CD4-positive, alpha-beta T cell (primary cell): ENCODE results near the gene VRK2. TPM values are rescaled to one million over a fixed set of nuclear protein-coding genes. Genes with fewer than 3 reads are reported as not detected.
"Not testable (repeated sequence)": the region's sequence is repeated elsewhere in the genome, so short reads cannot be mapped to it uniquely, and the experiment has no call there.

ENCODE experiments used
- ATAC-seq: fragments of 200-7000 bp; cut with Tn5 transposase; one replicate; pipeline ENCODE4 v1.10.0; 2022; ENCODE audit warnings: mild to moderate bottlenecking; ENCODE audit not compliant: poor library complexity
- CTCF ChIA-PET: fragments of 350-600 bp; sonication (Branson Sonifier 250); formaldehyde crosslinking; loops from one replicate; lab custom pipeline; 2021; ENCODE audit warnings: antibody characterized with exemption, inconsistent platforms; lab: Charles Lee
- POLR2A ChIA-PET: fragments of 350-600 bp; sonication (Branson Sonifier 250); formaldehyde crosslinking; loops from one replicate; lab custom pipeline; 2021; ENCODE audit warnings: antibody characterized with exemption, inconsistent platforms; lab: Charles Lee
- DNase-seq, 14 experiments: peaks; one replicate each; pipeline ENCODE4 v3.0.0-alpha.2; 2013 to 2020; ENCODE audit warnings: mixed read lengths in 2 of 14
- H3K27ac ChIP-seq, 2 donors: one replicate each; pipeline versions ENCODE4 v1.5.1 to v1.7.0; 2013; ENCODE audit warnings: low read length in 2 of 2, low read depth in 1 of 2, mild to moderate bottlenecking in 1 of 2
- H3K27me3 ChIP-seq, 2 experiments: 1 replicate in 1 of 2; 2 replicates in 1 of 2; pipeline versions ENCODE4 v1.6.1 to v1.7.0; 2013; ENCODE audit warnings: low read length in 2 of 2, control low read depth in 1 of 2, mild to moderate bottlenecking in 1 of 2, moderate library complexity in 1 of 2; ENCODE audit not compliant: insufficient read depth in 2 of 2, control insufficient read depth in 1 of 2
- H3K36me3 ChIP-seq: one replicate; pipeline ENCODE4 v1.6.1; 2013; ENCODE audit warnings: low read length, control low read depth; ENCODE audit not compliant: insufficient read depth
- H3K4me1 ChIP-seq: one replicate; pipeline ENCODE4 v1.6.1; 2013; ENCODE audit warnings: low read length, control low read depth; ENCODE audit not compliant: insufficient read depth
- H3K4me3 ChIP-seq: one replicate; pipeline ENCODE4 v1.5.1; 2013; ENCODE audit warnings: mild to moderate bottlenecking, low read length, moderate library complexity
- H3K9me3 ChIP-seq, 2 experiments: 1 replicate in 1 of 2; 2 replicates in 1 of 2; pipeline versions ENCODE4 v1.6.1 to v1.7.0; 2013; ENCODE audit warnings: low read length in 2 of 2, mild to moderate bottlenecking in 2 of 2, control low read depth in 1 of 2, moderate library complexity in 1 of 2; ENCODE audit not compliant: control insufficient read depth in 1 of 2, insufficient read depth in 1 of 2
- H3K27ac Mint-ChIP-seq: one replicate; pipeline ENCODE4 v1.8.0; 2020; ENCODE audit warnings: mixed read lengths
- H3K27me3 Mint-ChIP-seq: one replicate; pipeline ENCODE4 v1.8.0; 2021; ENCODE audit warnings: mixed read lengths
- H3K36me3 Mint-ChIP-seq: one replicate; pipeline ENCODE4 v1.8.0; 2021; ENCODE audit warnings: low read depth, mixed read lengths
- H3K4me1 Mint-ChIP-seq: one replicate; pipeline ENCODE4 v1.8.0; 2021; ENCODE audit warnings: low read depth, mixed read lengths
- H3K4me3 Mint-ChIP-seq: one replicate; pipeline ENCODE4 v1.8.0; 2020; ENCODE audit warnings: mild to moderate bottlenecking, mixed read lengths
- H3K9me3 Mint-ChIP-seq: one replicate; pipeline ENCODE4 v1.8.0; 2020; ENCODE audit warnings: mixed read lengths
- intact Hi-C, 2 experiments: fragments of 100-400 bp; cut with DNase I in 1 of 2; cut with micrococcal nuclease in 1 of 2; formaldehyde crosslinking; loops; one replicate each; pipeline versions ENCODE4 v1.15.1 to v1.9.0; 2023 to 2025; cut with DNase I, micrococcal nuclease
- total RNA-seq, 174 experiments: library from RNA in 2 of 174; stranded (reverse) in 2 of 174; gene quantifications; one replicate each; pipeline ENCODE4 v1.2.3 and lab custom pipeline; 2021 to 2026
- TF ChIP-seq, protein P1 (sequence below): fragments of 200-600 bp; IDR thresholded peaks from one replicate; pipeline ENCODE4 v1.8.0; 2022; ENCODE audit warnings: antibody characterized with exemption, mild to moderate bottlenecking

VRK2 gene
- total RNA-seq, 2 experiments from 2014 or later: 11.1 to 11.5 TPM

DNA sequence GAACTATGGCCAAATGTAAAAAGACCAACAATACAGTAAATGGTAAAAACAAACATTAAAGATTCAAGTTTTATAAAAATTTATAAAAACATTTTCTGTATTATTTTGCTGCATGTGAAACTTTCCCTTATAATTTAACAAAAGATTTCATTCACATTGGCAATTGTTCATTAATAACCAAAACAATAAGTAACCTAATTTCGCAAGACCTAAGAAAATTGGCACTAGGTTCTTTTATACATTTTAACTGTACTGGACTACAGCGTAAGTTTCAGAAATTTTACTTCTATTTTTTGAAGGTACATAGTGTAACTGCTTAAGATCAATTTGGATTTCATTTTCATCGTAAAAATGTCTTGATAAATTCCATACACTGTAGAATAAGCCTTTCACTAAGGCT lies 117.3 kb downstream of the VRK2 start:
- POLR2A ChIA-PET: no interaction called here
- Histone ChIP-seq H3K27ac (no peak overlapping the region), H3K4me1 (no peaks in the 10 kb centered on the region)

DNA sequence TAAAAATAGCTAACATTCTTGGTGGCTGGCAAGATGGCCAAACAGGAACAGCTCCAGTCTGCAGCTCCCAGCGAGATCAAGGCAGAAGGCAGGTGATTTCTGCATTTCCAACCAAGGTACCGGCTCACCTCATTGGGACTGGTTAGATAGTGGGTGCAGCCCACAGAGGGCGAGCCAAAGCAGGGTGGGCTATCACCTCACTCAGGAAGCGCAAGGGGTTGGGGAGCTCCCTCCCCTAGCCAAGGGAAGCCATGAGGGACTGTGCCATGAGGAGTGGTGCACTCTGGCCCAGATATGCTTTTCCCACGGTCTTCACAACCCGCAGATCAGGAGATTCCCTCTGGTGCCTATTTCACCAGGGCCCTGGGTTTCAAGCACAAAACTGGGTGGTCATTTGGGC lies 121.5 kb downstream of the VRK2 start:
- peaks cover 27% of the 10 kb centered on the region for H3K36me3 Mint-ChIP-seq
- peaks cover 0 to 15% of the 10 kb centered on the region in 2 experiments for H3K9me3 ChIP-seq
- H3K27me3 Mint-ChIP-seq, H3K27ac Mint-ChIP-seq, H3K27ac ChIP-seq, ATAC-seq, CTCF ChIA-PET, H3K4me3 Mint-ChIP-seq, H3K4me1 Mint-ChIP-seq, H3K27me3 ChIP-seq, POLR2A ChIA-PET, H3K4me1 ChIP-seq, H3K4me3 ChIP-seq, intact Hi-C loops, H3K36me3 ChIP-seq, DNase-seq: not testable (repeated sequence)
- H3K9me3 Mint-ChIP-seq: peaks cover 13% of the 10 kb centered on the region

More for the DNA sequence above, 117.3 kb downstream of the VRK2 start:
- TF ChIP-seq, protein P1, sequence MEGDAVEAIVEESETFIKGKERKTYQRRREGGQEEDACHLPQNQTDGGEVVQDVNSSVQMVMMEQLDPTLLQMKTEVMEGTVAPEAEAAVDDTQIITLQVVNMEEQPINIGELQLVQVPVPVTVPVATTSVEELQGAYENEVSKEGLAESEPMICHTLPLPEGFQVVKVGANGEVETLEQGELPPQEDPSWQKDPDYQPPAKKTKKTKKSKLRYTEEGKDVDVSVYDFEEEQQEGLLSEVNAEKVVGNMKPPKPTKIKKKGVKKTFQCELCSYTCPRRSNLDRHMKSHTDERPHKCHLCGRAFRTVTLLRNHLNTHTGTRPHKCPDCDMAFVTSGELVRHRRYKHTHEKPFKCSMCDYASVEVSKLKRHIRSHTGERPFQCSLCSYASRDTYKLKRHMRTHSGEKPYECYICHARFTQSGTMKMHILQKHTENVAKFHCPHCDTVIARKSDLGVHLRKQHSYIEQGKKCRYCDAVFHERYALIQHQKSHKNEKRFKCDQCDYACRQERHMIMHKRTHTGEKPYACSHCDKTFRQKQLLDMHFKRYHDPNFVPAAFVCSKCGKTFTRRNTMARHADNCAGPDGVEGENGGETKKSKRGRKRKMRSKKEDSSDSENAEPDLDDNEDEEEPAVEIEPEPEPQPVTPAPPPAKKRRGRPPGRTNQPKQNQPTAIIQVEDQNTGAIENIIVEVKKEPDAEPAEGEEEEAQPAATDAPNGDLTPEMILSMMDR: no peak
- ATAC-seq: no peak
- H3K36me3 Mint-ChIP-seq: peaks cover 35% of the 10 kb centered on the region
- H3K27me3 Mint-ChIP-seq: no peaks in the 10 kb centered on the region
- Histone ChIP-seq H3K9me3 (peaks cover 0 to 6% of the 10 kb centered on the region in 2 experiments), H3K4me3 (no peak overlapping the region), H3K36me3 (peaks cover 15% of the 10 kb centered on the region), H3K27me3 (no peaks in the 10 kb centered on the region)
- H3K27ac Mint-ChIP-seq: no peak overlapping the region
- CTCF ChIA-PET: no interaction called here
- no peak for DNase-seq
- no peaks in the 10 kb centered on the region for H3K4me1 Mint-ChIP-seq
- H3K9me3 Mint-ChIP-seq: no peaks in the 10 kb centered on the region
- no peak overlapping the region for H3K4me3 Mint-ChIP-seq
- intact Hi-C loops: no loop called here

DNA sequence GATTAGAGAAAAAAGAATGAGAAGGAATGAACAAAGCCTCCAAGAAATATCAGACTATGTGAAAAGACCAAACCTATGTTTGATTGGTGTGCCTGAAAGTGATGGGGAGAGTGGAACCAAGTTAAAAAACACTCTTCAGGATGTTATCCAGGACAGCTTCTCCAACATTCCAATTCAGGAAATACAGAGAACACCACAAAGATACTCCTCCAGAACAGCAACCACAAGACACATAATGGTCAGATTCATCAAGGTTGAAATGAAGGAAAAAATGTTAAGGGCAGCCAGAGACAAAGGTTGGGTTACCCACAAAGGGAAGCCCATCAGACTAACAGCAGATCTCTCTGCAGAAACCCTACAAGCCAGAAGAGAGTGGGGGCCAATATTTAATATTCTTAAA lies 123.2 kb downstream of the VRK2 start:
- H3K4me3 ChIP-seq, H3K27me3 ChIP-seq, H3K36me3 ChIP-seq, H3K27me3 Mint-ChIP-seq, H3K4me3 Mint-ChIP-seq, H3K4me1 ChIP-seq, intact Hi-C loops, CTCF ChIA-PET, POLR2A ChIA-PET, ATAC-seq, DNase-seq, H3K27ac ChIP-seq, H3K27ac Mint-ChIP-seq, H3K4me1 Mint-ChIP-seq: not testable (repeated sequence)
- peaks cover 35% of the 10 kb centered on the region for H3K36me3 Mint-ChIP-seq
- peaks cover 13% of the 10 kb centered on the region for H3K9me3 Mint-ChIP-seq
- peaks cover 0 to 15% of the 10 kb centered on the region in 2 experiments for H3K9me3 ChIP-seq

DNA sequence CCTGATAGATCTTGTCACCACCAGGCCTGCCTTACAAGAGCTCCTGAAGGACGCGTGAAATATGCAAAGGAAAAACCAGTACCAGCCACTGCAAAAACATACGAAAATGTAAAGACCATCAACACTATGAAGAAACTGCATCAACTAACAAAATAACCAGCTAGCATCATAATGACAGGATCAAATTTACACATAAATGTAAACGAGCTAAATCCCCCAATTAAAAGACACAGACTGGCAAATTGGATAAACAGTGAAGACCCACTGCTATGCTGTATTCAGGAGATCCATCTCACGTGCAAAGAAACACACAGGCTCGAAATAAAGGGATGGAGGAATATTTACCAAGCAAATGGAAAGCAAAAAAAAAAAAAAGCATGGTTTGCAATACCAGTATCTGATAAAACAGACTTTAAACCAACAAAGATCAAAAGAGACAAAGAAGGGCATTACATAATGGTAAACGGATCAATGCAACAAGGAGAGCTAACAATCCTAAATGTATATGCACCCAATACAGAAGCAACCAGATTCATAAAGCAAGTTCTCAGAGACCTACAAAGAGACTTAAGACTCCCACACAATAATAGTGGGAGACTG lies 123.8 kb downstream of the VRK2 start:
- POLR2A ChIA-PET: not testable (repeated sequence)

DNA sequence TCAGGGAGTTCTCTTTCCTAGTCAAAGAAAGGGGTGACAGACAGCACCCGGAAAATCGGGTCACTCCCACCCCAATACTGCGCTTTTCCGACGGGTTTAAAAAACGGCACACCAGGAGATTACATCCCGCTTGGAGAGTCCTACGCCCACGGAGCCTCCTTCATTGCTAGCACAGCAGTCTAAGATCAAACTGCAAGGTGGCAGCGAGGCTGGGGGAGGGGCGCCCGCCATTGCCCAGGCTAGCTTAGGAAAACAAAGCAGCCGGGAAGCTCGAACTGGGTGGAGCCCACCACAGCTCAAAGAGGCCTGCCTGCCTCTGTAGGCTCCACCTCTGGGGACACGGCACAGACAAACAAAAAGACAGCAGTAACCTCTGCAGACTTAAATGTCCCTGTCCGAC lies 125.2 kb downstream of the VRK2 start:
- DNase-seq, H3K27me3 ChIP-seq, POLR2A ChIA-PET, H3K27me3 Mint-ChIP-seq, H3K4me1 ChIP-seq, H3K36me3 ChIP-seq, H3K27ac ChIP-seq, CTCF ChIA-PET, H3K4me3 Mint-ChIP-seq, H3K4me1 Mint-ChIP-seq, H3K4me3 ChIP-seq, H3K27ac Mint-ChIP-seq, ATAC-seq, intact Hi-C loops: not testable (repeated sequence)
- peaks cover 0 to 15% of the 10 kb centered on the region in 2 experiments for H3K9me3 ChIP-seq
- Mint-ChIP-seq H3K9me3 (peaks cover 13% of the 10 kb centered on the region), H3K36me3 (peaks cover 35% of the 10 kb centered on the region)

More for the DNA sequence above, 123.8 kb downstream of the VRK2 start:
- H3K4me3 Mint-ChIP-seq, intact Hi-C loops, H3K4me1 ChIP-seq, H3K27ac Mint-ChIP-seq, H3K36me3 ChIP-seq, CTCF ChIA-PET, H3K27me3 Mint-ChIP-seq, H3K4me3 ChIP-seq, ATAC-seq, DNase-seq, H3K27ac ChIP-seq, H3K27me3 ChIP-seq, H3K4me1 Mint-ChIP-seq: not testable (repeated sequence)
- H3K9me3 ChIP-seq: peaks cover 0 to 15% of the 10 kb centered on the region in 2 experiments
- Mint-ChIP-seq H3K9me3 (peaks cover 13% of the 10 kb centered on the region), H3K36me3 (peaks cover 35% of the 10 kb centered on the region)

DNA sequence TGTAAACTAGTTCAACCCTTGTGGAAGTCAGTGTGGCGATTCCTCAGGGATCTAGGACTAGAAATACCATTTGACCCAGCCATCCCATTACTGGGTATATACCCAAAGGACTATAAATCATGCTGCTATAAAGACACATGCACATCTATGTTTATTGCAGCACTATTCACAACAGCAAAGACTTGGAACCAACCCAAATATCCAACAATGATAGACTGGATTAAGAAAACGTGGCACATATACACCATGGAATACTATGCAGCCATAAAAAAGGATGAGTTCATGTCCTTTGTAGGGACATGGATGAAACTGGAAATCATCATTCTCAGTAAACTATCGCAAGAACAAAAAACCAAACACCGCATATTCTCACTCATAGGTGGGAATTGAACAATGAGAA lies 130.6 kb downstream of the VRK2 start:
- intact Hi-C loops, H3K9me3 Mint-ChIP-seq, POLR2A ChIA-PET: not testable (repeated sequence)

More for the DNA sequence above, 130.6 kb downstream of the VRK2 start:
- CTCF ChIA-PET, H3K4me3 Mint-ChIP-seq, H3K9me3 ChIP-seq, H3K27ac ChIP-seq, H3K27me3 Mint-ChIP-seq, H3K4me1 ChIP-seq, H3K4me3 ChIP-seq, ATAC-seq, H3K27me3 ChIP-seq, DNase-seq, H3K4me1 Mint-ChIP-seq, H3K36me3 ChIP-seq, H3K27ac Mint-ChIP-seq: not testable (repeated sequence)
- peaks cover 11% of the 10 kb centered on the region for H3K36me3 Mint-ChIP-seq
